Nephron (organoid): Measurements from ENCODE around the gene ATM.

ENCODE experiments used
- H3K27ac Mint-ChIP-seq, 3 experiments: 2 replicates each; pipeline ENCODE4 v1.8.0; 2020; ENCODE audit warnings: mixed read lengths in 3 of 3, mild to moderate bottlenecking in 2 of 3, moderate library complexity in 1 of 3
- H3K27me3 Mint-ChIP-seq: 2 replicates; pipeline ENCODE4 v1.8.0; 2021; ENCODE audit warnings: low read depth, mild to moderate bottlenecking, moderate library complexity, mixed read lengths
- H3K36me3 Mint-ChIP-seq: 2 replicates; pipeline ENCODE4 v1.8.0; 2020; ENCODE audit warnings: low read depth, mixed read lengths
- H3K4me1 Mint-ChIP-seq: 2 replicates; pipeline ENCODE4 v1.8.0; 2020; ENCODE audit warnings: mixed read lengths
- H3K4me3 Mint-ChIP-seq, 3 experiments: 2 replicates each; pipeline ENCODE4 v1.8.0; 2020; ENCODE audit warnings: mild to moderate bottlenecking in 3 of 3, mixed read lengths in 3 of 3, moderate library complexity in 2 of 3
- H3K9me3 Mint-ChIP-seq: 2 replicates; pipeline ENCODE4 v1.8.0; 2020; ENCODE audit warnings: mixed read lengths
- TF ChIP-seq, protein P1 (sequence below), 3 experiments: fragments of 200-600 bp; sonication (generic); IDR thresholded peaks; one replicate each; pipeline ENCODE4 v1.5.0; 2021; ENCODE audit warnings: antibody characterized with exemption in 3 of 3; ENCODE audit not compliant: unreplicated experiment in 3 of 3

ATM gene

DNA sequence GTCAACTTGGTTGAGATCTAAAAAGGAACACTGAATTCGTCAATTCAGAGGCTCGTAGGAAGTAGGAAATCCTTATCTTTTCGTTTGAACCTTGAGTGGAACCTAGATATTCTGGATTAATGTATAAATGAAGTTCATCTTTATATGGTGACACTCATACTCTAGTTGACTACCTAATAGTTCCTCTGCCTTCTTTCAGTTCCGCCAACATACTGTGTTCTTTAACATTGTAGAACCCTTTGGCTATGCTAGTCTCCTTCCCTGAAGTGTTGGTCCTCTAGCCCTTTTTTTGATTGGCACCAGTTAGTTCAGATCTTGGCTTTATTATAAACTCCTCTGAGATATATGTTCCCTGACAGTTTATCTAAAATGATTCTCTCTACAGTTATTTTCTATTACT is 1.5 kb downstream of the ATM start:
- Mint-ChIP-seq H3K27me3 (no peaks in the 10 kb centered on the region), H3K27ac (peak overlapping the region in 1 of 3 experiments; percentile 6), H3K36me3 (peaks cover 14% of the 10 kb centered on the region), H3K4me3 (no peak overlapping the region), H3K9me3 (no peaks in the 10 kb centered on the region), H3K4me1 (peaks cover 23% of the 10 kb centered on the region)
- TF ChIP-seq, protein P1, sequence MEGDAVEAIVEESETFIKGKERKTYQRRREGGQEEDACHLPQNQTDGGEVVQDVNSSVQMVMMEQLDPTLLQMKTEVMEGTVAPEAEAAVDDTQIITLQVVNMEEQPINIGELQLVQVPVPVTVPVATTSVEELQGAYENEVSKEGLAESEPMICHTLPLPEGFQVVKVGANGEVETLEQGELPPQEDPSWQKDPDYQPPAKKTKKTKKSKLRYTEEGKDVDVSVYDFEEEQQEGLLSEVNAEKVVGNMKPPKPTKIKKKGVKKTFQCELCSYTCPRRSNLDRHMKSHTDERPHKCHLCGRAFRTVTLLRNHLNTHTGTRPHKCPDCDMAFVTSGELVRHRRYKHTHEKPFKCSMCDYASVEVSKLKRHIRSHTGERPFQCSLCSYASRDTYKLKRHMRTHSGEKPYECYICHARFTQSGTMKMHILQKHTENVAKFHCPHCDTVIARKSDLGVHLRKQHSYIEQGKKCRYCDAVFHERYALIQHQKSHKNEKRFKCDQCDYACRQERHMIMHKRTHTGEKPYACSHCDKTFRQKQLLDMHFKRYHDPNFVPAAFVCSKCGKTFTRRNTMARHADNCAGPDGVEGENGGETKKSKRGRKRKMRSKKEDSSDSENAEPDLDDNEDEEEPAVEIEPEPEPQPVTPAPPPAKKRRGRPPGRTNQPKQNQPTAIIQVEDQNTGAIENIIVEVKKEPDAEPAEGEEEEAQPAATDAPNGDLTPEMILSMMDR (IDR thresholded peaks at IDR 0.05; ENCODE audit: unreplicated experiment in 3 of 3): no peak

DNA sequence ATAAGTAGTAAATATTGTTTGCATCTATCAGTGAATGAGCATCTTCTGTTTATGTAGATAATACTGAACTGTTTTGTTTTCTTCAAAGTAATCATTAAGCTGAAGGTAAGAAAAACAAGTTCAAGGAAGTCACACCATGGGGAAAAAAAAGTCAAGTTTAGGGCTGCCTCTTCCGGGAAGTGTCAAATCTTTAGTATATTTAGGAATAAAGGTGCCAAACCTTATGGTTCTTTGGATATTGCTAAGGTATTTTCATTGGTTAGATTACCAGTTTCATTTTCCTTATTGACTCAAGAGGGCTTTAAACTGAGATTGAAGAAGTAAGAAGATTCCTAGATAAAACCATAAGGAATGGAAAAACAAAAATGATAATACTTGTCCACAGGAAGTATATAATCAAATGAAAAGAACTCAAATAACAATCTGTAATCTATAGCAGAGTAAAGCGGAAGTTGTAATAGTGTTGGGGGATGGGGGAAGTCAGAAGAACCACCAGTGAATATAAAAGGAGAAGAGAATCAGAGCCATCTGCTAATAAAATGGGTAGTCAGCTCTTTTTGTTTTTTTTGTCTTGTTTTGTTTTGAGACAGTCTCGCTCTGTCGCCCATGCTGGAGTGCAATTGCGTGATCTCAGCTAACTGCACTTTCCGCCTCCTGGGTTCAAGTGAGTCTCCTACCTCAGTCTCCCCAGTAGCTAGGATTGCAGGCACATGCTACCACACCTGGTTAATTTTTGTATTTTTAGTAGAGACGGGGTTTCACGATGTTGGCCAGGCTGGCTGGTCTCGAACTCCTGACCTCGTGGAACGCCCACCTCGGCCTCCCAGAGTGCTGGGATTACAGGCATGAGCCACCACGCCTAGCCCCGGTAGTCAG is 2.3 kb downstream of the ATM start:
- Mint-ChIP-seq H3K9me3 (no peaks in the 10 kb centered on the region), H3K4me3 (no peak overlapping the region), H3K27ac (peak overlapping the region in 1 of 3 experiments; percentile 6), H3K4me1 (peaks cover 17% of the 10 kb centered on the region), H3K36me3 (peaks cover 19% of the 10 kb centered on the region), H3K27me3 (no peaks in the 10 kb centered on the region)
- TF ChIP-seq, protein P1 (IDR thresholded peaks at IDR 0.05; ENCODE audit: unreplicated experiment in 3 of 3): no peak

DNA sequence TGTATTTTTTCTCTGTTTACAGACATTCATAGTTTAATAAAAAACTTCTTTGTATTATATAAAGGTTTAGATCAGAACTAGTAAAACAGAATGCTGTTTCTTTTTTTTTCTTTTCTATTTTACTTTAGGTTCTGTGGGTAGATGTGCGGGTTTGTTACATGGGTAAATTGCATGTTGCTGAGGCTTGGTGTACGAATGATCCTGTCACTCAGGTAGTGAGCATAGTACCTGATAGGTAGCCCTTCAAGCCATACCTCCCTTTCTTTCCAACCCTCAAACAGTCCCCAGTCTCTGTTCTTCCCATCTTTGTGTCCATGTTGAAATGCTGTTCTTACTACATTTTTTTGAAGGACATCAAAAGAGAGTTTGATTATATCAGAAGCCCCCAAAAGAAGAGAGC is 3.2 kb downstream of the ATM start:
- peaks cover 26% of the 10 kb centered on the region for H3K36me3 Mint-ChIP-seq
- peaks cover 9% of the 10 kb centered on the region for H3K4me1 Mint-ChIP-seq
- no peaks in the 10 kb centered on the region for H3K9me3 Mint-ChIP-seq
- peak overlapping the region in 1 of 3 experiments; percentile 11 for H3K4me3 Mint-ChIP-seq
- H3K27ac Mint-ChIP-seq: peak overlapping the region in 1 of 3 experiments; percentile 6
- TF ChIP-seq, protein P1 (IDR thresholded peaks at IDR 0.05; ENCODE audit: unreplicated experiment in 3 of 3): no peak
- no peaks in the 10 kb centered on the region for H3K27me3 Mint-ChIP-seq

DNA sequence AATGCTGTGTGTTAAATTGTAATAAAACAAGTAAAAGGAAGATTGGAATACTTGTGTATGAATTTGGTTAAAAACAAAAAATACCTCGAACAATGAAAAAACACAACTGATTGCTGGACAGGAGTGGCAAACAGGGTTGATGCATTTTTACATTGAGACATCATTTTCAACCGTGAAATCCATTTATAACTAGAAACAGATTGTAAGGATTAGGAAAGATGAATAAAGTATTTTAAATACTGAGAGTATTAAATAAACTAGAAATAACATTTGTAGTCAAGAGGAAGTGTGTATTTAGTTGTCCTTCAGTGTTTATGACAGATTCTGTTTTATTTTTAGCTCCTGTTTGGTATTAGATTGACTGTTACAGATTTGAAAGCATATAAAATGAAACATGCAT is 5.4 kb downstream of the ATM start:
- H3K4me1 Mint-ChIP-seq: no peaks in the 10 kb centered on the region
- no peaks in the 10 kb centered on the region for H3K27me3 Mint-ChIP-seq
- no peak overlapping the region for H3K27ac Mint-ChIP-seq

DNA sequence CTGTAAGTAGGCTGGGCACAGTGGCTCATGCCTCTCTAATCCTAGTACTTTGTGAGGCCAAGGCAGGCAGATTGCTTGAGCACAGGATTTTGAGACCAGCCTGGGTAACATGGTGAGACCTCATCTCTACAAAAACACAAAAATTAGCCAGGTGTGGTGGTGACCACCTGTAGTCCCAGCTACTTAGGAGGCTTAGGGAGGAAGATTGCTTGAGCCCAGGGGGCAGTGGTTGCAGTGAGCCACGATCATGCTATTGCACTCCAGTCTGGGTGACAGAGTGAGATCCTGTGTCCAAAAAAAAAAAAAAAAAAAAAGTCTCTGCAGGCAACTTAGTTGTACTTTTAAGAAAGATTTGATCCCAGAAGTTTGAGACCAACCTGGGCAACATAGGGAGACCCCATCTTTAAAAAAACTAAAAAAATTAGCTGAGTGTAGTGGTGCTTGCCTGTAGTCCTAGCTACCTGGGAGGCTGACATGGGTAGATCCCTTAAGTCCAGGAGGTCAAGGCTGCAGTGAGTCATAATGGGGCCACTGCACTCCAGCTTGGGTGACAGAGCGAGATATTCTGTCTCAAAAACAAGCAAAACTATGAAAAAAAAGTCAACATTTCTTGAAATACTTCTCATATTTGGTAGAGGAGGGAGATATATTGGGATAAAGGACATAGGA is 10.5 kb downstream of the ATM start:
- Mint-ChIP-seq H3K9me3 (peaks cover 4% of the 10 kb centered on the region), H3K4me3 (no peak overlapping the region), H3K27ac (no peak overlapping the region), H3K27me3 (no peaks in the 10 kb centered on the region), H3K4me1 (no peaks in the 10 kb centered on the region), H3K36me3 (peaks cover 60% of the 10 kb centered on the region)
- TF ChIP-seq, protein P1 (IDR thresholded peaks at IDR 0.05; ENCODE audit: unreplicated experiment in 3 of 3): no peak

More for the DNA sequence above, 5.4 kb downstream of the ATM start:
- TF ChIP-seq, protein P1 (IDR thresholded peaks at IDR 0.05; ENCODE audit: unreplicated experiment in 3 of 3): no peak
- H3K9me3 Mint-ChIP-seq: no peaks in the 10 kb centered on the region
- H3K4me3 Mint-ChIP-seq: no peak overlapping the region
- H3K36me3 Mint-ChIP-seq: peaks cover 40% of the 10 kb centered on the region
